ENCODE measurements around the gene SATB2.

Gene SATB2

GRCh38 chr2:199439542-199439941, 18.2 kb downstream of the SATB2 start:
- Histone ChIP-seq H3K79me2 (ENCODE audit: insufficient read depth, low read length) (no peaks in the 10 kb centered on the region), H3K4me1 (ENCODE audit: insufficient read depth, low read length) (no peaks in the 10 kb centered on the region), H3K4me3 (ENCODE audit: low read depth in 1 of 2, low read length in 2 of 2) (no peak overlapping the region), H3K9ac (ENCODE audit: low read depth, low read length) (no peak overlapping the region), H4K20me1 (ENCODE audit: insufficient read depth, low read length) (no peaks in the 10 kb centered on the region), H3K36me3 (ENCODE audit: insufficient read depth, low read length) (no peaks in the 10 kb centered on the region), H2AFZ (ENCODE audit: low read depth, low read length) (no peak overlapping the region), H3K4me2 (ENCODE audit: insufficient read depth, low read length) (no peak overlapping the region), H3K27me3 (ENCODE audit: insufficient read depth, low read length, poor library complexity) (no peaks in the 10 kb centered on the region), H3K9me3 (ENCODE audit: insufficient read depth, low read length, severe bottlenecking) (no peaks in the 10 kb centered on the region), H3K27ac (ENCODE audit: low read length) (no peak overlapping the region)
- no peak for ATAC-seq (ENCODE audit: insufficient read depth, low read depth)
- TF ChIP-seq CTCF (IDR thresholded peaks at IDR 0.05; ENCODE audit: borderline replicate concordance, extremely low read depth, low read length, poor library complexity, severe bottlenecking) = no peak
- no peak for TF ChIP-seq EZH2 (IDR thresholded peaks at IDR 0.05; ENCODE audit: borderline replicate concordance, low read depth, low read length, severe bottlenecking)
- DNase-seq = no peak

- Histone ChIP-seq H3K4me1 (ENCODE audit: insufficient read depth, low read length) (no peaks in the 10 kb centered on the region), H4K20me1 (ENCODE audit: insufficient read depth, low read length) (no peaks in the 10 kb centered on the region), H3K4me3 (ENCODE audit: low read depth in 1 of 2, low read length in 2 of 2) (no peak overlapping the region), H3K27me3 (ENCODE audit: insufficient read depth, low read length, poor library complexity) (no peaks in the 10 kb centered on the region), H3K79me2 (ENCODE audit: insufficient read depth, low read length) (no peaks in the 10 kb centered on the region), H3K9ac (ENCODE audit: low read depth, low read length) (no peak overlapping the region), H3K9me3 (ENCODE audit: insufficient read depth, low read length, severe bottlenecking) (no peaks in the 10 kb centered on the region), H2AFZ (ENCODE audit: low read depth, low read length) (no peak overlapping the region), H3K4me2 (ENCODE audit: insufficient read depth, low read length) (no peak overlapping the region), H3K36me3 (ENCODE audit: insufficient read depth, low read length) (no peaks in the 10 kb centered on the region), H3K27ac (ENCODE audit: low read length) (no peak overlapping the region)
- DNase-seq (no peak), ATAC-seq (ENCODE audit: insufficient read depth, low read depth) (no peak)
- TF ChIP-seq CTCF (IDR thresholded peaks at IDR 0.05; ENCODE audit: borderline replicate concordance, extremely low read depth, low read length, poor library complexity, severe bottlenecking) (no peak), EZH2 (IDR thresholded peaks at IDR 0.05; ENCODE audit: borderline replicate concordance, low read depth, low read length, severe bottlenecking) (no peak)
Measured at GRCh38 chr2:199439066-199439465, 18.7 kb downstream of the SATB2 start.

- Histone ChIP-seq H3K79me2 (ENCODE audit: insufficient read depth, low read length) (no peaks in the 10 kb centered on the region), H3K4me2 (ENCODE audit: insufficient read depth, low read length) (no peak overlapping the region), H3K27ac (ENCODE audit: low read length) (no peak overlapping the region), H3K36me3 (ENCODE audit: insufficient read depth, low read length) (no peaks in the 10 kb centered on the region), H2AFZ (ENCODE audit: low read depth, low read length) (no peak overlapping the region), H3K4me1 (ENCODE audit: insufficient read depth, low read length) (no peaks in the 10 kb centered on the region), H3K4me3 (ENCODE audit: low read depth in 1 of 2, low read length in 2 of 2) (no peak overlapping the region), H3K9ac (ENCODE audit: low read depth, low read length) (no peak overlapping the region), H4K20me1 (ENCODE audit: insufficient read depth, low read length) (no peaks in the 10 kb centered on the region), H3K9me3 (ENCODE audit: insufficient read depth, low read length, severe bottlenecking) (no peaks in the 10 kb centered on the region), H3K27me3 (ENCODE audit: insufficient read depth, low read length, poor library complexity) (no peaks in the 10 kb centered on the region)
- TF ChIP-seq CTCF (IDR thresholded peaks at IDR 0.05; ENCODE audit: borderline replicate concordance, extremely low read depth, low read length, poor library complexity, severe bottlenecking) = no peak
- DNase-seq = no peak
- ATAC-seq (ENCODE audit: insufficient read depth, low read depth) = no peak
Measured at GRCh38 chr2:199434555-199434954, 23.2 kb downstream of the SATB2 start.

- Histone ChIP-seq H3K4me2 (ENCODE audit: insufficient read depth, low read length) (no peak overlapping the region), H3K9ac (ENCODE audit: low read depth, low read length) (no peak overlapping the region), H3K36me3 (ENCODE audit: insufficient read depth, low read length) (no peaks in the 10 kb centered on the region), H3K4me3 (ENCODE audit: low read depth in 1 of 2, low read length in 2 of 2) (no peak overlapping the region), H3K9me3 (ENCODE audit: insufficient read depth, low read length, severe bottlenecking) (no peaks in the 10 kb centered on the region), H2AFZ (ENCODE audit: low read depth, low read length) (no peak overlapping the region), H4K20me1 (ENCODE audit: insufficient read depth, low read length) (no peaks in the 10 kb centered on the region), H3K27me3 (ENCODE audit: insufficient read depth, low read length, poor library complexity) (no peaks in the 10 kb centered on the region), H3K4me1 (ENCODE audit: insufficient read depth, low read length) (no peaks in the 10 kb centered on the region), H3K79me2 (ENCODE audit: insufficient read depth, low read length) (no peaks in the 10 kb centered on the region), H3K27ac (ENCODE audit: low read length) (no peak overlapping the region)
- ATAC-seq (ENCODE audit: insufficient read depth, low read depth) (no peak), DNase-seq (no peak)
- TF ChIP-seq CTCF (IDR thresholded peaks at IDR 0.05; ENCODE audit: borderline replicate concordance, extremely low read depth, low read length, poor library complexity, severe bottlenecking) (no peak), EZH2 (IDR thresholded peaks at IDR 0.05; ENCODE audit: borderline replicate concordance, low read depth, low read length, severe bottlenecking) (no peak)
Measured at GRCh38 chr2:199433204-199433832, 24.4 kb downstream of the SATB2 start.
